ENCODE measurements around the gene LFNG. TPM values are rescaled to one million over a fixed set of nuclear protein-coding genes. Genes with fewer than 3 reads are reported as not detected.

LFNG gene
- total and polyA plus RNA-seq, 2 donors (not counting 1 experiment from before 2014, with no cell fraction given): 73.3 to 208 TPM

- Mint-ChIP-seq H3K9me3 (ENCODE audit: insufficient read depth) (no peaks in the 10 kb centered on the region), H3K27me3 (no peaks in the 10 kb centered on the region), H3K27ac (no peak overlapping the region), H3K4me3 (no peak overlapping the region), H3K4me1 (peaks cover 18% of the 10 kb centered on the region)
- Histone ChIP-seq H3K9ac (ENCODE audit: low read length) (no peak overlapping the region), H3K27me3 (replicated peaks in 1 of 4; ENCODE audit: control extremely low read depth in 1 of 4, control insufficient read depth in 3 of 4, insufficient read depth in 4 of 4, low read length in 3 of 4) (no peaks in the 10 kb centered on the region), H2AFZ (ENCODE audit: insufficient read depth, low read depth, low read length, poor library complexity, severe bottlenecking) (no peak overlapping the region), H3K4me3 (ENCODE audit: control extremely low read depth in 1 of 5, extremely low read depth in 1 of 5, insufficient read depth in 1 of 5, low read depth in 2 of 5, low read length in 4 of 5) (no peak overlapping the region), H3K4me2 (replicated peaks; ENCODE audit: low read depth, low read length, poor library complexity, severe bottlenecking) (no peak overlapping the region), H3K9me3 (ENCODE audit: control extremely low read depth in 1 of 3, control insufficient read depth in 2 of 3, insufficient read depth in 1 of 3, low read length in 2 of 3) (no peaks in the 10 kb centered on the region), H3K36me3 (replicated peaks in 1 of 2; ENCODE audit: control extremely low read depth in 1 of 2, control insufficient read depth in 1 of 2, extremely low read depth in 1 of 2, insufficient read depth in 2 of 2, low read length in 1 of 2) (no peaks in the 10 kb centered on the region), H4K20me1 (ENCODE audit: control insufficient read depth, insufficient read depth, low read length, poor library complexity, severe bottlenecking) (no peaks in the 10 kb centered on the region), H3K27ac (ENCODE audit: low read length in 2 of 2) (no peak overlapping the region), H3K4me1 (ENCODE audit: control insufficient read depth in 2 of 2, insufficient read depth in 2 of 2, low read length in 2 of 2) (peaks cover 11 to 16% of the 10 kb centered on the region in 2 donors), H3K79me2 (ENCODE audit: control insufficient read depth, insufficient read depth, low read length) (no peaks in the 10 kb centered on the region)
- CTCF ChIA-PET: interaction anchor here (0.5 to 3.7 kb wide), 10 partner anchors 9 to 151 kb away, joined by 3 to 29 read pairs (median 6); partner anchors contain the start of gene IQCE
- no peak for ATAC-seq (ENCODE audit: low read depth)
- TF ChIP-seq EZH2 (IDR thresholded peaks at IDR 0.05; ENCODE audit: borderline replicate concordance, insufficient read depth, low read depth, low read length, poor library complexity, severe bottlenecking): no peak
- no peak for TF ChIP-seq CTCF (IDR thresholded peaks at IDR 0.05)
- POLR2A ChIA-PET: no interaction called here
- no peak for DNase-seq
- WGBS (ENCODE audit: insufficient coverage): 97% methylated on average over 24 of the region's 24 CpGs
- intact Hi-C loops (cut with micrococcal nuclease): loop anchor here (1.0 kb wide), 1 partner anchor 91 kb away; no protein-coding TSS in a partner anchor
Observed at GRCh38 chr7:2568521-2569223, 49.1 kb downstream of the LFNG start.

GRCh38 chr7:2569421-2569820 is 49.8 kb downstream of the LFNG start:
- intact Hi-C loops (cut with micrococcal nuclease): no loop called here

More at GRCh38 chr7:2569421-2569820, 49.8 kb downstream of the LFNG start:
- H3K9me3 Mint-ChIP-seq (ENCODE audit: insufficient read depth): no peaks in the 10 kb centered on the region
- Histone ChIP-seq H4K20me1 (ENCODE audit: control insufficient read depth, insufficient read depth, low read length, poor library complexity, severe bottlenecking) (no peaks in the 10 kb centered on the region), H3K79me2 (ENCODE audit: control insufficient read depth, insufficient read depth, low read length) (no peaks in the 10 kb centered on the region), H3K36me3 (replicated peaks in 1 of 2; ENCODE audit: control extremely low read depth in 1 of 2, control insufficient read depth in 1 of 2, extremely low read depth in 1 of 2, insufficient read depth in 2 of 2, low read length in 1 of 2) (no peaks in the 10 kb centered on the region), H3K9me3 (ENCODE audit: control extremely low read depth in 1 of 3, control insufficient read depth in 2 of 3, insufficient read depth in 1 of 3, low read length in 2 of 3) (no peaks in the 10 kb centered on the region), H3K27ac (ENCODE audit: low read length in 2 of 2) (no peak overlapping the region), H3K4me3 (ENCODE audit: control extremely low read depth in 1 of 5, extremely low read depth in 1 of 5, insufficient read depth in 1 of 5, low read depth in 2 of 5, low read length in 4 of 5) (no peak overlapping the region), H2AFZ (ENCODE audit: insufficient read depth, low read depth, low read length, poor library complexity, severe bottlenecking) (no peak overlapping the region), H3K27me3 (replicated peaks in 1 of 4; ENCODE audit: control extremely low read depth in 1 of 4, control insufficient read depth in 3 of 4, insufficient read depth in 4 of 4, low read length in 3 of 4) (no peaks in the 10 kb centered on the region), H3K4me1 (ENCODE audit: control insufficient read depth in 2 of 2, insufficient read depth in 2 of 2, low read length in 2 of 2) (peaks cover 11 to 20% of the 10 kb centered on the region in 2 donors), H3K9ac (ENCODE audit: low read length) (no peak overlapping the region), H3K4me2 (replicated peaks; ENCODE audit: low read depth, low read length, poor library complexity, severe bottlenecking) (no peak overlapping the region)
- peaks cover 23% of the 10 kb centered on the region for H3K4me1 Mint-ChIP-seq
- no peak overlapping the region for H3K4me3 Mint-ChIP-seq
- H3K27ac Mint-ChIP-seq: no peak overlapping the region
- DNase-seq (no peak), ATAC-seq (ENCODE audit: low read depth) (no peak)
- H3K27me3 Mint-ChIP-seq: no peaks in the 10 kb centered on the region
- 100% methylated on average over 11 of the region's 14 CpGs for WGBS (ENCODE audit: insufficient coverage)
- TF ChIP-seq EZH2 (IDR thresholded peaks at IDR 0.05; ENCODE audit: borderline replicate concordance, insufficient read depth, low read depth, low read length, poor library complexity, severe bottlenecking): no peak
- no peak for TF ChIP-seq CTCF (IDR thresholded peaks at IDR 0.05)
- ChIA-PET CTCF (interaction anchor here (3.7 kb wide), 1 partner anchor 112 kb away, joined by 29 read pairs; no protein-coding TSS in a partner anchor), POLR2A (no interaction called here)

Measured in B cell (primary cell).